ENCODE results near the gene CTF1. TPM values are rescaled to one million over a fixed set of nuclear protein-coding genes. Genes with fewer than 3 reads are reported as not detected.

The CTF1 gene
- total and polyA plus RNA-seq, 4 donors: 0.19 to 0.75 (median 0.35) TPM; not detected in 1

DNA sequence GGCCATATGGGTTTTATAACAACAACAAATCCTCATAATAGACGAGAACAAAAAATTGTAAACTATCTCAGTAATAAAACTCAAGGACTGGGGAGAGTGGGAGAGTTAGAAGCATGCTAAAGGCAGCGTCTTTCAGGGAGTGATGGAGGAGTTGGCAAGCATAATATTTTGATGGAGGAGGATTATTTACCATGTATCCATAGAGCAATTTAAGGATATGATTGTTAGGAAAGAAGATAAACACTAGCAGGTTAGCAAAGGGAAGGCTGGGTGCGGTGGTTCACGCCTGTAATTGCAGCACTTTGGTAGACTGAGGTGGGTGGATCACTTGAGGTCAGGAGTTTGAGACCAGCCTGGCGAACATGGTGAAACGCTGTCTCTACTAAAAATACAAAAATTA lies 30.4 kb upstream of the CTF1 start:
- TF ChIP-seq JUND (IDR thresholded peaks at IDR 0.05): no peak
- no peak for TF ChIP-seq HNF4G (IDR thresholded peaks at IDR 0.05)
- TF ChIP-seq FOXA1 (IDR thresholded peaks at IDR 0.05): no peak
- no peak for TF ChIP-seq SP1 (IDR thresholded peaks at IDR 0.05)
- no peak for TF ChIP-seq HNF4A (conservative IDR thresholded peaks at IDR 0.05)
- TF ChIP-seq YY1 (IDR thresholded peaks at IDR 0.05): no peak
- no peak for TF ChIP-seq EGR1 (IDR thresholded peaks at IDR 0.05; ENCODE audit: low read depth in 2 of 2)
- TF ChIP-seq, protein P1, sequence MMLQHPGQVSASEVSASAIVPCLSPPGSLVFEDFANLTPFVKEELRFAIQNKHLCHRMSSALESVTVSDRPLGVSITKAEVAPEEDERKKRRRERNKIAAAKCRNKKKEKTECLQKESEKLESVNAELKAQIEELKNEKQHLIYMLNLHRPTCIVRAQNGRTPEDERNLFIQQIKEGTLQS (IDR thresholded peaks at IDR 0.05): no peak
- TF ChIP-seq GABPA (IDR thresholded peaks at IDR 0.05 in 1 of 2, conservative IDR thresholded peaks at IDR 0.05 in 1 of 2): no peak
- no peak for TF ChIP-seq MAX (IDR thresholded peaks at IDR 0.05)
- TF ChIP-seq RXRA (IDR thresholded peaks at IDR 0.05): no peak
- no peak for TF ChIP-seq ZBTB33 (IDR thresholded peaks at IDR 0.05)
- Histone ChIP-seq H3K27ac (ENCODE audit: low read depth in 1 of 2, low read length in 2 of 2) (no peak overlapping the region), H3K9me3 (ENCODE audit: control insufficient read depth in 4 of 4, low read length in 3 of 4) (no peaks in the 10 kb centered on the region), H3K9ac (ENCODE audit: low read depth in 1 of 2, low read length in 2 of 2) (no peak overlapping the region), H3K27me3 (ENCODE audit: control insufficient read depth in 4 of 4, insufficient read depth in 4 of 4, low read length in 3 of 4) (no peaks in the 10 kb centered on the region), H3K36me3 (ENCODE audit: control insufficient read depth in 4 of 4, insufficient read depth in 3 of 4, low read depth in 1 of 4, low read length in 3 of 4) (no peaks in the 10 kb centered on the region), H3K4me3 (ENCODE audit: low read depth in 1 of 3, low read length in 3 of 3) (no peak overlapping the region), H3K4me1 (ENCODE audit: control insufficient read depth in 4 of 4, insufficient read depth in 4 of 4, low read length in 3 of 4) (no peaks in the 10 kb centered on the region)
- 82% methylated on average over 6 of the region's 6 CpGs for WGBS
- DNase-seq (ENCODE audit: low spot score): no peak

DNA sequence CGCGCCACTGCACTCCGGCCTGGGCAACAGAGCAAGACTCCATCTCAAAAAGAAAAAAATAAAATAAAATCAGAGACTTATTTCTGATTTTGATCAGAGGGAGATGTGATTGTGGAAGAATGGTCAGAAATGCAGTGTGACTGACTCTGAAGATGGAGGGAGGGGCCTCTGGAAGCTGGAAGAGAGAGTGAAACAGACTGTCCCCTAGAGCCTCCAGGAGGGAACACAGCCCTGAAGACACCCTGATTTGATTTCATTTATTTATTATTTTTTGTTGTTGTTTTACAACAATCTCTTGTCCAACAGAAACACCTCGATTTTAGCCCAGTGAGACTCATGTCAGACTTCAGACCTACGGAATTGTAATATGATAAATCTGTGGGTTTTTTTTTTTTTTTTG lies 28.7 kb upstream of the CTF1 start:
- Histone ChIP-seq H3K4me1 (ENCODE audit: control insufficient read depth in 4 of 4, insufficient read depth in 4 of 4, low read length in 3 of 4) (no peaks in the 10 kb centered on the region), H3K9ac (ENCODE audit: low read depth in 1 of 2, low read length in 2 of 2) (no peak overlapping the region), H3K27me3 (ENCODE audit: control insufficient read depth in 4 of 4, insufficient read depth in 4 of 4, low read length in 3 of 4) (no peaks in the 10 kb centered on the region), H3K4me3 (ENCODE audit: low read depth in 1 of 3, low read length in 3 of 3) (no peak overlapping the region), H3K9me3 (ENCODE audit: control insufficient read depth in 4 of 4, low read length in 3 of 4) (no peaks in the 10 kb centered on the region), H3K27ac (ENCODE audit: low read depth in 1 of 2, low read length in 2 of 2) (no peak overlapping the region), H3K36me3 (ENCODE audit: control insufficient read depth in 4 of 4, insufficient read depth in 3 of 4, low read depth in 1 of 4, low read length in 3 of 4) (peaks cover 0 to 2% (median under 1%) of the 10 kb centered on the region in 4 donors)
- no peak for DNase-seq (ENCODE audit: low spot score)
- 95% methylated on average over 5 of the region's 5 CpGs for WGBS
- TF ChIP-seq HNF4A (conservative IDR thresholded peaks at IDR 0.05) (no peak), RXRA (IDR thresholded peaks at IDR 0.05) (no peak), TAF1 (conservative IDR thresholded peaks at IDR 0.05) (no peak), JUND (IDR thresholded peaks at IDR 0.05) (no peak), NR2F2 (IDR thresholded peaks at IDR 0.05) (no peak), MAX (IDR thresholded peaks at IDR 0.05) (no peak), YY1 (IDR thresholded peaks at IDR 0.05) (no peak), FOXA2 (IDR thresholded peaks at IDR 0.05) (no peak)
- TF ChIP-seq, protein P2, sequence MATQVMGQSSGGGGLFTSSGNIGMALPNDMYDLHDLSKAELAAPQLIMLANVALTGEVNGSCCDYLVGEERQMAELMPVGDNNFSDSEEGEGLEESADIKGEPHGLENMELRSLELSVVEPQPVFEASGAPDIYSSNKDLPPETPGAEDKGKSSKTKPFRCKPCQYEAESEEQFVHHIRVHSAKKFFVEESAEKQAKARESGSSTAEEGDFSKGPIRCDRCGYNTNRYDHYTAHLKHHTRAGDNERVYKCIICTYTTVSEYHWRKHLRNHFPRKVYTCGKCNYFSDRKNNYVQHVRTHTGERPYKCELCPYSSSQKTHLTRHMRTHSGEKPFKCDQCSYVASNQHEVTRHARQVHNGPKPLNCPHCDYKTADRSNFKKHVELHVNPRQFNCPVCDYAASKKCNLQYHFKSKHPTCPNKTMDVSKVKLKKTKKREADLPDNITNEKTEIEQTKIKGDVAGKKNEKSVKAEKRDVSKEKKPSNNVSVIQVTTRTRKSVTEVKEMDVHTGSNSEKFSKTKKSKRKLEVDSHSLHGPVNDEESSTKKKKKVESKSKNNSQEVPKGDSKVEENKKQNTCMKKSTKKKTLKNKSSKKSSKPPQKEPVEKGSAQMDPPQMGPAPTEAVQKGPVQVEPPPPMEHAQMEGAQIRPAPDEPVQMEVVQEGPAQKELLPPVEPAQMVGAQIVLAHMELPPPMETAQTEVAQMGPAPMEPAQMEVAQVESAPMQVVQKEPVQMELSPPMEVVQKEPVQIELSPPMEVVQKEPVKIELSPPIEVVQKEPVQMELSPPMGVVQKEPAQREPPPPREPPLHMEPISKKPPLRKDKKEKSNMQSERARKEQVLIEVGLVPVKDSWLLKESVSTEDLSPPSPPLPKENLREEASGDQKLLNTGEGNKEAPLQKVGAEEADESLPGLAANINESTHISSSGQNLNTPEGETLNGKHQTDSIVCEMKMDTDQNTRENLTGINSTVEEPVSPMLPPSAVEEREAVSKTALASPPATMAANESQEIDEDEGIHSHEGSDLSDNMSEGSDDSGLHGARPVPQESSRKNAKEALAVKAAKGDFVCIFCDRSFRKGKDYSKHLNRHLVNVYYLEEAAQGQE (IDR thresholded peaks at IDR 0.05): no peak
- TF ChIP-seq, protein P1 (IDR thresholded peaks at IDR 0.05): no peak
